HG03135 (cell line): Measurements from ENCODE around the gene MYT1.

Experiments used
- ATAC-seq: cut with Tn5 transposase; IDR thresholded peaks from one replicate; pipeline ENCODE4 v1.9.1; 2021; ENCODE audit warnings: mild to moderate bottlenecking, moderate library complexity; ENCODE audit not compliant: unreplicated experiment

Gene MYT1

DNA sequence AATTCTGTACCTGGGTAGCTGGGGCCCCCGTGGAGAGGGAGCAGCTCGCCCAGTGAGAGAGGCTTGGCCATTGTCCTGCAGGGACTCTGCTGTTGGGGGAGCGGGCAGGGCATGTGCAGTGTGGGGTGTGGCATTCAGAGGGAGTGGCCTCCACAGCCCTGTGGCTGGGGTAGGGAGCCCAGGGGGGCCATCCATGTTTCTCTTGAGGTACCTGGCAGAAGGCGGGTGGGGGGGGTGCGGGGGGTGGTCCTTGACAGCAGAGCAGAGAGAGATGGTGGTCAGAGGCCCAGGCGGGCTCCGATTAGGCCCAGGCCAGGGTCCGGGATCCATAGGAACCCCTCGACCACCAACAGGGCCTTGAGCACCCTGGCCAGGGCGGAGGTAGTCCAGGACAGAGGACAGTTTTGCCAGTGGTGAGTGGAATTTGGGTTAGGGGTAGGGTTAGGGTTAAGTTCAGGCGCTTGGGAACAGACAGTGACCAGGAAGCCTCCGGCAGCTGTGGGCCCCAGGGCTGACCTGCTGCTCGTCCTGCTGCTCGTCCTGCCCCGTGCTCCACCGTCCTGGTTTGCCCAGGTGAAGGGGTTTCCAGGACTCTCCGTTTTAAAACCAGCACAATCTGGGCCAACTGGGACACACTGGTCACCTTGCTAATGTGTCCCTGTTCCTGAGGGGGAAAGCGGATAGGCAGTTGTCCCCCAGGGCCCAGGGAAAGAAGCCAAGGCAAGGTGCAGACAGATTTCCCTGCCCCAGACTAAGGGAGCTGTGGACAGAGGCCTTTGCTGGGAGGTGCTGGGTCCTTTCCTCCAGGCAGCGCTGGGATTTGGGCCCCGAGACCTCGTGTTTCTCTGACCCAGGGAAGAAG is 24.8 kb upstream of the MYT1 start:
- no peak for ATAC-seq

DNA sequence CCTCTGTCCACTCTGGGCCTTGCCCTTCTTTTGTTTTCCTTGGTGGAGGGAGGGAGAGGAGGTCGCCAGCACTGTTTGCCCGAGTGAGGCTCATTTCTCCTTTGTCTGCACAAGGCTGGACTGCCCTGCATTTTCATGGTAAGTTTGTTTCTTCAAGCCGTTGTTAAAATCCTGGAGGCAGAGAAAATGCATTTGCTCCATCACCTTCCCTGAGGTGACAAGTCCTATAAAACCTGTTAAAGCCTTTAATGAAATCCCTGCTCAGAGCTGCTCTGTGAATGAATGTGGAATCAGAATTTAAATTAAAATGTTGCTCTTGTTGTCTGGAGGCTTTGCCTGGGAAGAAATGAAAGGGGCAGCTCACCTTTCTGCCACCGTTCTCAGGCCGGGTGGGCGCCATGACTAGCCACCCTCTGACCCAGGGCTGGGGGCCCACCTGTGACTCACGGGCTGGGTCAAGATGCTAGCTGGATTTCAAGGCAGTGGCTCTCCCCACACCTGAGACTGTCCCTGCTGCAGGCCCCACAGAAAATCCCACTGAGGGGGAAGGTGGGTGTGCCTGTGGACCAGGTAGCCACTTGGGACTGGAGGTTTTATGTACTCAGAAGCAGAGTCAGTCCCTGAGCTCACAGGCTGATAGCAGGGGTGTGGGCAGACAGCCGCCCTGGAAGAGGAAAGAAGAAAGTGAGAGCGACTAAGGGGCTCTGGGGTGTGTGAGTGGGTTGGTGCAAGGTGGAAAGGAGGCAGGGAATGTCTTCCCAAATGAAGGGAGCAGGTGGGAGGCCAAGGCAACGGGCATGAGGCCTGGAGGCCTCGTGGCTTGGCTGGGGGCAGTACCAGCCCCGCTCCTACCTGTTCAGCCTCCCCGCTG is 24.0 kb upstream of the MYT1 start:
- ATAC-seq = no peak

DNA sequence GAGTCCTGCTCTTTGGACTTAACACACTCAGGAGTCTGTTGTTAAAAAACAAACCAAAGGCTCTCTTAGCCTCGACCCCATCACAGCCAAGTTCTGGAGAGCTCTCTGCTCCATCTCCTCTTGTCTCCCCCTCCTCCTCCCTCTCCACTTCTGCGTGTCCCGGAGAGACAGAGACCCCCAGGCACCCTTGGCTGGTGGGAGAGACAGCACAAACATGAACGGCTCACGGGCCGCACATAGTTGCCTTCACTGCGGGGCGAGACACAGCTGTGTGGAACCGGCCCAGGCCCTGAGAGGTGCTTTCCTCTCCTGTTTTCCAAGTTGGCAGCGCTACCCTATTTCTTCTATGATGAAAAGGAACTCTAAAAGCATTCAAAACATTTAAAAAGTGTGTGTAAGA is 23.3 kb upstream of the MYT1 start:
- no peak for ATAC-seq

DNA sequence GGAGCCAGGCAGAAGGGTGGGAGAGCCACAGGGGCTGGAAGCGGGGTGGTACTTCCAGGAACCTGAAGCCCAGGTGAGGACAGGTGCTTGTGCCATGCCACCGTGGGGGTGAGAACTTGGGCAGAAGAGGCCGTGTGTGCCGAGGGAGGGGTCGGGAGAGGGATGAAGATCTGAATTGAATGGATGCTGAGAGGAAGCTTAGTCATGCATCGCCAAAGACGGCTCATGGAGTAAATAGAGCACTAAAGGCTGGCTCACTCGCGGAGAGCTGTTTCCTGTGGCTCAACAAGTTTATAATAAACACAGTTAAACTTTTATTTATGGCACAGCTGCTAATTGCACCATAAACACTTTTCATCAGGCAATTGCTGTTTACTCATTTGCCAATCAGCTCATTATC is 21.7 kb upstream of the MYT1 start:
- no peak for ATAC-seq

DNA sequence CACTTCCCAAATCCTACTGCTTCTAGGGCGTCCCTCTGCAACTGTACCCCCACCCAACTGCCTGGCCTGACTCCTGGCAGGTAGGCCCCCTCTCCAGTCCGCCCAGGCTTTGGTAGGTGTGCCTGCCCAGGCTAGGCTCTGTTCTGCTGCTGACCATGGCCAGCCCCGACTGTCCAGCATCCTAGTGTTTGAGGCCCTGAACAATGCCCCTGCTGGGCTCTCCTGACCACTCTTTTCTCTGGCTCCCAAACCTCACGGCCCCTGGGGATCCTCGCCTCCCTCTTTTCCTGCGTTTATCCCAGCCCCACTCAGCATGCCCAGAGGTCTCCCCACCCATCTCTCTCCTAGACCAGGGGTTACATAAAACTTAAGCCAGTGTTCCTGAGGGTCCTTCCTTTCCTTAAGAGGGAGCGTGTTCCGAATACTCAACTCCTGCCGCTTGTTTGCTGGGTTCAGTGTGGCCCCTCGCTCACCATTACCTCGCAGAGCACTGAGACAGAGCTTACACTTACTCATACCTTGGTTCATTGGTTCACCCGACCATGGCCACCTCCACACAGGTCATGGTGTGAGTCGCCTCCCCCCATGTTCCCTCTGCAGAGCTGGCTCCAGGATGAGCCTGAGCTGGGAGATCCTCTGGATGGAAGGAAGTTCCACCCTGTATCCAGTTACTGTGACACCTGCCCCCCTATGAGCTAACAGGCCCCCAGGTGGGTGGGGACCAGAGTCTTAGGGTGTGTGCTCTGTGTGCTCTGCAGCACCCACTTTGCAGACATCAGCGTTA is 21.0 kb upstream of the MYT1 start:
- ATAC-seq = no peak

DNA sequence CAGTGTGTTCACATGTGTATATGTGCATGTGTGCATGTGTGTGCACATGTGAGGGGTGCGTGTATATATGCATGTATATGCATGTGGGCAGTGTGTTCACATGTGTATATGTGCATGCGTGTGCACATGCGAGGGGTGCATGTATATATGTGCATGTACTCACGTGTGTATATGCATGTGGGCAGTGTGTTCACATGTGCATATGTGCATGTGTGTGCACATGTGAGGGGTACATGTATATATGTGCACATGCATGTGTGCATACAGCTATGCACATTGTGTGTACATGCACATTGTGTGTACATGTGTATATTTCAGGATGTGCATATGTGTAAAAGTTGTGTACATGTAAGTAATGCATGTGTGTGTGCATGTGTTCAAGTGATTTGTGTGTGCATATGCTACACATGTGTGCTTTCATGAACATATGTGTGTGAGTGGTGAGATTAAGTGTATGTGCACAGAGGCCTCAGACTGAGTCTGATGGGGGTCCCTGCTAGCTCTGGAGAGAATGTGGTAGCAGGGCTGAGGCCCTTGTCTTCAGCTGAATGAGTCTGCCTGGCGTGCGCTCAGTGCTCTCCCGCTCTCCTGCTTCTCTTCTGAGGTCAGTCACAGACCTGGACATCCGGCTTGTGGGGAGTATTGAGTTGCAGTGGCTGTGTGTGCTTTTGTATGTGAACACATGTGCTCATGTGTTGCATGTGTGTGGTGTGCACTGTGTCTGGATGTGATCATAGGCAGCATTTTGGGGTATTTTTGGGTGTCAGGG is 19.9 kb upstream of the MYT1 start:
- no peak for ATAC-seq

DNA sequence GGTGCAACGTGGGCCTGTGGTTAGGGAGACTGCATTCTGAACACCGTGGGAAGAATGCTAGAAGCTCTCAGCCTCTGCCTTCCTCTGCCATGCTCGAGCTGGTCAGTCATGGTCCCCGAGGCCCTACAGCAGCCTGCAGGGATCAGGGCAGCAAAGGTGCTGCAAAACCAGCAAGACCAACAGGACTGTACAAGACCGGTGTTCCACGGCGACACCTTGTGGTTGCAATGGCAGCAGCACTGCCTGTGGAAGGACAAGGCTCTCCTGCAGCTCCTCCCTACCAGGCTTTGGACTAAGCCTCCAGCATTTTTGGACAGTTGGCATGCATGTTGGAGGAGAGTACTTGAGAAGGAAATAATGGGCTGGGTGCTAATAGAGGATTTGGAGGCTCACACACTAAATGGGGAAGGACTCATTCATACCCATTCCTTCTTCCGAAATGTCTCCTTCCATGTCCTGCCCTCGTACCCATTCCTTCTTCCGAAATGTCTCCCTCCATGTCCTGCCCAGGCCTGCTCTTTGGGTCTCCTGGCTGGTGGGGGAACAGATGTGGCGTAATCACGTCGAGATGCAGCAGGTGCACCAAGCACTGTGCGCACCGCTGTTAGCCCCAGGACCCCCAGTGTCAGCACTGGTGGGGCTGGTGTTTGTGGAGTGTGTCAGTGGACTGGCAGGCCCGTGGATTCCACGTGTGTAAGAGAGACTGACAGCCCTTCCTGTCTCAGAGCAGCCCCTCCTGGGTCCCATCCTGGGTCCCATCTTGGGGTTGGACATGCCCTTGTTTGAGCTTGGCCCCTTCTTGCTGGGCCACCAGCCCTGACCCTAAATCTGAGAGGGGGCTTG is 18.6 kb upstream of the MYT1 start:
- ATAC-seq = no peak

DNA sequence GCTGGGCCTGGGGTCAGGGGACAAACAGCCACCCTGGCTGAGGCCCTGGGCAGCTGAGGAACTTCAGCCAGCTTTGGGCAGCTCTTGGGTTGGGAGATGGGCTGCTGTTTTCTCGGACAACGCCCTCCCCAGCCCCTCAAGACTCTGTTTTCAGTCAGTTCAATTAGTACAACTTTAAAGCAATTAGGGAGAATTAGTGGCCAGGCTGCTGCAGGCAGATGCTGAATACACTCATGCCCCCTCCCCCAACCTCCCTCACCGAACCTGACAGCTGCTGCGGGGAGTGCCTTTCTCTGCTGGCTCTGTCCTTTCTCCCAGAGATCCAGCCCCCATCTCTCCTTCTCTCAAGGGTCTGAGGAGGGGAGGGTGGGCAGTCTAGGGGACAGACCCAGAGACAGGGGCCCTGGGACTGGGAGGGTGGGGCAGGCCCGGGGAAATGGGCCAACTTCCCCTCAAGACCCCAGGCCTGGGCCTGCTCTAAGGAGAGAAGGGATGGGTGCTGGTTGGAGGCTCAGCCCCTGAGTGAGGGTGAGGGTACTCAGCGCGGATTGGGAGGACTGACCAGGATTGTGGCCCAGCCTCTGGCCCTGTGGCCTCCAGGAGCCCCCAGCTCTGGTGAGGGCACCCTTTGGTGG is 17.8 kb upstream of the MYT1 start:
- ATAC-seq = no peak

DNA sequence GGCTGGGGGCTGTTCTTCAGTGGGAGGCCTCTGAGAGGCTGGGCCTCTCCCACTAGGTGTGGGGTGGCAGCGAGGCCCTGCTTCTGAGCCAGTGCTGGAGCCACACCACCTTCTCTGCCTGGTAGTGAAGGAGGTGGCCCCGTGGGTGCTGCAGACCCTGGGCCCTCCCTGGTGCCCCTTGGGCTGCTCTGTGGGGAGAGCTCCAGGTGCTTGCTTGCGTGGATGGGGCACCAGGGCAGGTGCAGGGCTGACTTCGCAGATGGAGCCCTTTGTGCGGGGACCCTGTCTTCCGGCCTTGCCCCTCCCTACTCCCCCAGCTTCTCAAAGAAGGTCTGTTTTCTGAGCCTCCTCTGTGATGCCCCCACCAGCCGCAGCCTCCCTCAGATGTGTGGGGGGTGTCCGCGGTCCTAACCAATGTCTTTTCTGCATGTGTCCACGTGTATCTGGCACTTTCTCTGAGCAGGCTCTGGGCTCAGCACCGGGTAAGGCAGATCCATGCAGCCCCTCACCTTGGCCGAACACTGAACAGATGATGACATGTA is 17.2 kb upstream of the MYT1 start:
- ATAC-seq = no peak

DNA sequence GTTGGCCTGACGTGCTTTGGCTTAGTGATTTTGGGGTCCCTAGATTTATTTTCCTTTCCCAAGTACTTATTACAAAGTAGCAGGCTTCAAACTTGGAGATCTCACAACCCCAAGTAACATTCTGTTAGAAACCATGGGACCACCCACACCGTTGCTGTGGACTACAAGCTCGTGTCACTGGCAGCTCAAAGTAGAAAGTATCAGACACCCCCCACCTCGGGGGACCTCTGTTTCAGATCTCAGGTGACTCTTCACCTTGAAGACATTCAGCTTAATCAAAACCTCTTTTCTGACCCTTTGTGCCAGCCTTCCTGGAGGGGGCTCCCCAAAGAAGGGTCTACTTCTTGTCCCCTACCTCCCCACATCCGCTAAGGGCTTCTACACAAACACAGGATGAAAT is 15.7 kb upstream of the MYT1 start:
- no peak for ATAC-seq

DNA sequence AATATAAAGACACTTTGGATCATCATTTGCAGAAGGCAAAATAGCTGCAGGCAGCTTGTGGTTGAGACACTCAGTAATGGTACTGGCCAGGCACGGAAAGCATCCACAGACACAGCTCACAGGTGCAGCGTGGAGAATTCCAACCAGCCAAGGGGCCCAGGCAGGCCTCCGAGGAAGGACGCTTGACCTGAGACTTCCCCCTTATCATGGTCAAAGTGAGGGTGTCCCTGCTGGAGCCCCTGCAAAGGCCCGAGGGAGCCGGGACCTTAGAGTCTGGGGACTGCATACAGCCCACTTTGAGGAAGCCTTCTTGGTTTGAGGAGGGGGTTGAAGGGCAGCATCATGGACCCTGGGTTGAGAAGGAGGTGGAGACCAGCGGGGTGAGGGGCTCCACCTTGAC is 15.1 kb upstream of the MYT1 start:
- ATAC-seq = no peak

DNA sequence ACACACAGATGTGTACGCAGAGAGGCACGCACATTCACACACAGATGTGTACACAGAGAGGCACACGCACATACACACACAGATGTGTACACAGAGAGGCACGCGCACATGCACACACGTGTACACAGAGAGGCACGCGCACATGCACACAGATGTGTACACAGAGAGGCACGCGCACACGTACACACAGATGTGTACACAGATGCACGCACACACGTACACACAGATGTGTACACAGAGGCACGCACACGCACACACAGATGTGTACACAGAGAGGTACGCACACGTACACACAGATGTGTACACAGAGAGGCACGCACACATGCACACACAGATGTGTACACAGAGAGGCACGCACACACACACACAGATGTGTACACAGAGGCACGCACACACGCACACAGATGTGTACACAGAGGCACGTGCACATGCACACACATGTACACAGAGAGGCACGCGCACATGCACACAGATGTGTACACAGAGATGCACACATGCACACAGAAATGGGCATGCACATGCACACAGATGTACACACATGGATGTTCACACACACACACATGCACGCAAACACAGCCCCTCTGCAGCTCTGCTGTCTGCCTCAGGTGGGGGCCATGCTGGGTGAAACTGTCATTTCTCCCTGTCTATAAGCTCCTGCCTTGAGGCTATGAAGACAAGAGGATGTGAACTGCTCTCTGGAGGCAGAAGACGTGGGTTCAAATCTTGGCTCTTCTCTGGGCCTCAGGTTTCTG is 14.3 kb upstream of the MYT1 start:
- no peak for ATAC-seq

DNA sequence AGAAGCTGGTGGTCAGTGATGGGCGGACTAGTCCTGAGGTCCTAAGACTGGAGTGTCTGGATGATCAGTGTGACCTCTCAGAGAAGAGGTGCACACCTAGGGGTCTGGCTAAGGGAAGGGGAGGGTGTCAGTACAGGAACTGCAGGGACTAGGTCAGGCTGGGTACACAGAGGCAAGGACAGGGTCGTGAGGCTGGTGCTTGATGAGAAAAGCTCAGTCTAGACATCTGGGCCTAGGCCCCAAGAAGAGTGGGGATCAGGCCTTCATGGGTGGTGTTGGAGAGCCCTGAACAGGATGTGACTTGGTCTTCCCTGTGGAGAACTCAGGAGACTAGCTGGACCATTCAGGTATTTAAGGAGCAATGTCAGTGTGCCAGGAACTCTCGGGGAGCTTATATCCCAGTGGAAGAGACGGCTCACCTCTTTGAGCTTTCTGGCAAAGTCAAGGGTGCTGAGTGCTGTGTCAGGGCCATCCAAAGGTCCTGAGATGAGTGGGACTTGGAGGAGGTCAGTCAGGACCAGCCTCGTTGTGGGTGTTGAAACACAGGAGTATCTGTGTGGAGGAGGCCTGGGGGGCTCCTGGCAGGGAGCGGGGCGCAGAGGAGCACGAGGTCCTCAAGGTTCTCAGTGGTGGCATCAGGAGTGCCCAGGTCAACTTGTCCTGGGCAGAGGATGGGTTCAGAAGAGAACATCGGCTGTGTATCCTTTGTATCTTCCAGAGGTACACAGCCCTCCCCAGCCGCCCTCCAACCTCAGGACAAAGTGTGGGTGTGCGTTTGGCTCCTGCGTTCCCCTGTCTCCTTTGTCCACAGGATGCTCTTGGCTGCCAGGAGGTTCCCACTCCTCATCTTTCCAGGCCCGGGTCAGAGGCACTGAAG is 13.3 kb upstream of the MYT1 start:
- ATAC-seq = no peak

DNA sequence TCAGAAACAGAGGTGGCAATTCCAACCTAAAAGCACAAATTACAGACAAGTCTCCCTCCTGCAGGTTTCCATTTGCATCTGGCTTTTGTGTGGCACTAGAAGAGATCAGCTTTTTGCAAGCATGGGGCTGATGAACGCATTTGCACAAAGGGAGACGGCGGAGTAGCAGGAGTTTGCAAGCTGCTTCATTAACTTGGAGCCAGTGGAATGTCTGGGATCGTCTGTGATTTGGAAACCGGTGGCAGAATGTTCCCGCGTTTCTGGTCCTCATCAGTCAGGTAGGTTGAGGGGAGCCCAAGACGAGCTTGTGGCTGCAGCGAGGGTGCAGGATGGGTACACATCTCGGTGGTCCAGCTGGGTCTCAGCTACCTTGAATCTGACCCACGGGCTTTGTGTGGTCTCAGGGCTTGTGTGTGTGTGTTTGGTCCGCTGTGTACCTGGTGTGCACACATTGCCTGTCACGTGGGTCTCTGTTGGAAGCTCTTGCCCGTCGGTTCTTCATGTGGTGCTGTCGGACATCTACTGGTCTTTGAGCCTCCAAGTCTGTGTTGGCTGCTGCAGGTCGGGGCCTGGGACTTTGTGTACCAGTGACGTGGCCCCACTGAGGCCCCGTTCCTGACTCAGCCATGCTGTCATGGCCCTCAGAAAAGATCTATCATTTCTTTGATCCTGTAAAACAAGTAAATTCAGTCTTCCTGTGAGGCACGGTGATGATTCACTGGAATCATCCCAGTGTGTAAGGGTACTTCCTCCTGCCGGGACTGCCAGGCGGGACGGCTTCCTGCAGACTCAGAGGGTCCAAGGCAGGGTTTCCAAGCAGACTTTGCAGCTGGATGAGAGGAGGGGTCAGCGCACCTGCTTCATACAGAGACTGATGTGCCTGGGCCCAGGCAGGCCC is 12.4 kb upstream of the MYT1 start:
- no peak for ATAC-seq

DNA sequence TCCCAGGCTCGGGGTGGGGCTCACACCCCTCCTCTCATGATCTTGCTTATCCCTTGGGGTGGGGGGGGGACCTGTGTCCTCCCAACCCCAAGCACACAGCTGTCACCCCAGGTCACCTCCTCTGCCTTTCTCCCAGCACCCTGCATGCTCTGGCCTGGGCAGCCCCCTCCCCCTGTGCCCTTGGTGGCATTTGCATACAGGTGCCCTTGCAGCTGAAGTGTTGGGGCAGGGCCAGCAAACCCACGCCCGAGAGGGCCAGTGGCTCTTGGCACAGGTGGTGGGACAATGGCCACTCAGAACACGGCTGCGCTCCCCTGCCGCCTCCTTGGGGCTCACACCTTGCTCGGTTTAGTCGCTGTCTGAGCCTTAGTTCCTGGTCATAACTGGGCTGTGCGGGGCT is 11.3 kb upstream of the MYT1 start:
- ATAC-seq = no peak

DNA sequence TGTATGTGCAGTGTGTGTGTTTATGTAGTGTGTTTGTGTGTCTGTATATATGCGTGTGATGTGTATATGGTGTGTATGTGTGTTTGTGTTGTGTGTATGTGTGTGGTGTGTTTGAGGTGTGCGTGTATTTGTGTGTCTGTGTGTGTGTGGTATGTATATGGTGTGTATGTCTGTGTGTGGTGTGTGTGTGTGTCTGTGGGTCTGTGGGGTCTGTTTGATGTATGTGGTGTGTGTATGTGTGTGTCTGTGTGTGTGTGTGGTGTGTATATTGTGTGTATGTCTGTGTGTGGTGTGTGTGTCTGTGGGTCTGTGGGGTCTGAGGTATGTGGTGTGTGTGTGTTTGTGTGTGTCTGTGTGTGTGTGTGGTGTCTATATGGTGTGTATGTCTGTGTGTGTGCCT is 10.8 kb upstream of the MYT1 start:
- ATAC-seq = no peak
